Measurements from ENCODE around the gene ZNF280D. TPM values are rescaled to one million over a fixed set of nuclear protein-coding genes. Genes with fewer than 3 reads are reported as not detected.

Gene ZNF280D
- total RNA-seq, 3 donors from 2014 or later = 66.1 to 94.8 (median 86.5) TPM

- intact Hi-C loops (cut with DNase I; ENCODE audit: low total_unique reads) = no loop called here
- TF ChIP-seq POLR2A (IDR thresholded peaks at IDR 0.05) = no peak
- no peak for TF ChIP-seq CTCF (IDR thresholded peaks at IDR 0.05)
- no peak for TF ChIP-seq POLR2AphosphoS5 (IDR thresholded peaks at IDR 0.05)
- peaks cover 0 to 8% of the 10 kb centered on the region in 2 donors for H3K4me1 ChIP-seq
- H3K27me3 ChIP-seq = no peaks in the 10 kb centered on the region
- peak overlapping the region in 1 of 2 donors; percentile 44 for H3K27ac ChIP-seq
- H3K9me3 ChIP-seq = no peaks in the 10 kb centered on the region
- DNase-seq (ENCODE audit: low spot score in 2 of 2) = peak in 1 of 2 donors; percentile 44
- H3K4me3 ChIP-seq = no peak overlapping the region
- no peaks in the 10 kb centered on the region for H3K36me3 ChIP-seq
Measured at GRCh38 chr15:56759450-56759845, 26.1 kb upstream of the ZNF280D start.

GRCh38 chr15:56758770-56759449, 25.6 kb upstream of the ZNF280D start:
- no peak for TF ChIP-seq CTCF (IDR thresholded peaks at IDR 0.05)
- no peak for TF ChIP-seq POLR2A (IDR thresholded peaks at IDR 0.05)
- TF ChIP-seq POLR2AphosphoS5 (IDR thresholded peaks at IDR 0.05) = no peak
- H3K9me3 ChIP-seq = no peaks in the 10 kb centered on the region
- intact Hi-C loops (cut with DNase I; ENCODE audit: low total_unique reads) = no loop called here
- no peaks in the 10 kb centered on the region for H3K36me3 ChIP-seq
- H3K4me1 ChIP-seq = peaks cover 0 to 8% of the 10 kb centered on the region in 2 donors
- no peaks in the 10 kb centered on the region for H3K27me3 ChIP-seq
- DNase-seq (ENCODE audit: low spot score in 2 of 2) = no peak
- no peak overlapping the region for H3K4me3 ChIP-seq
- peak overlapping the region in 1 of 2 donors; percentile 23 for H3K27ac ChIP-seq

DNA sequence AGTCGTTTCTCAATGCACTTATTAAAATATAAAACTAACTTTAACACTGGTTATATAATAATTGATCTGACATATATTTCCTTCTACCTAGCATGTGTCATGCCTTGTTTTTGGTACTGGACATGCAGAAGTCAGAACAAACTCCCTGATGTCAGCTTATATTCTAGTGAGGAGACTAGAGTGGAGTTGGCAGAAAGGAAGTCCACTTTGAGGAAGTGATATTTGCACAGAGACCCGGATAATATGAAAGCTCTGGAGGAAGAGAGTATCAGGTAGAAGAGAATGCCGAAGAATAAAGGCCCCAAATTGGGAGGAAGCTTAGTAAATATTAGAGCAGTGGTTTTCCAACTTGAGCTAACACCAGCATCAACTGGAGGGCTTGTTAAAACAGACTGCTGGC, 24.6 kb upstream of the ZNF280D start:
- no peak overlapping the region for H3K4me3 ChIP-seq
- no peaks in the 10 kb centered on the region for H3K36me3 ChIP-seq
- peaks cover 0 to 8% of the 10 kb centered on the region in 2 donors for H3K4me1 ChIP-seq
- no peaks in the 10 kb centered on the region for H3K27me3 ChIP-seq
- intact Hi-C loops (cut with DNase I; ENCODE audit: low total_unique reads) = no loop called here
- no peak for TF ChIP-seq POLR2AphosphoS5 (IDR thresholded peaks at IDR 0.05)
- no peak for TF ChIP-seq CTCF (IDR thresholded peaks at IDR 0.05)
- TF ChIP-seq POLR2A (IDR thresholded peaks at IDR 0.05) = no peak
- no peaks in the 10 kb centered on the region for H3K9me3 ChIP-seq
- no peak overlapping the region for H3K27ac ChIP-seq
- DNase-seq (ENCODE audit: low spot score in 2 of 2) = no peak

DNA sequence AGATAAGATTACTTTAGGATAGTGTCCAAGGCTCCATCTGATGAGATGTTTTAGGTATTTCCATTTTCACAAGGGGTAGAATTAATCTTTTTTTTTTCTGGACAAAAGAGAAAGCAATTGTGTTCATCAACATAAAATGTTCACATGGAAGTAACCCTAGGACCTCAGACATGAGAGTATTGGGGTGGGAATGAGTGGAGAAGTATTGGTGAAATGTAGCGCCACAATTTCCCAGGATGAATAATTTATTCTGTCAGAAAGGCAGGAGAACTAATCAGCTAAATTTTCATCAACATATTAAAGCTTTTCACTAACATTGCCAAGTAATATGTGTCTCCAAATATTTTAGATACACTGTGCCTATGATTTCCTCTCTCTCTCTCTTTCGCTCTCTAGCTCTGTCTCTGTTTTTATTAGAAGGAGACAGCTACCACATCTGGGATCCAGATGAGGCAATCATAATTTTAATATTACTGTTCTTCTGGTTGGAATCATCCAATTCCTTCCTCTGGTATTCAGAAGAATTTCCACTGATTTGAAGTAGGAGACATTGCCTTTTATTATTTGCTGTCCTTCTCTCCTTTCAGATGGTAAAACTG, 21.6 kb upstream of the ZNF280D start:
- H3K9me3 ChIP-seq = no peaks in the 10 kb centered on the region
- H3K27ac ChIP-seq = no peak overlapping the region
- intact Hi-C loops (cut with DNase I; ENCODE audit: low total_unique reads) = no loop called here
- no peaks in the 10 kb centered on the region for H3K36me3 ChIP-seq
- no peak overlapping the region for H3K4me3 ChIP-seq
- TF ChIP-seq CTCF (IDR thresholded peaks at IDR 0.05) = no peak
- TF ChIP-seq POLR2A (IDR thresholded peaks at IDR 0.05) = no peak
- TF ChIP-seq POLR2AphosphoS5 (IDR thresholded peaks at IDR 0.05) = no peak
- peaks cover 0 to under 1% of the 10 kb centered on the region in 2 donors for H3K4me1 ChIP-seq
- no peaks in the 10 kb centered on the region for H3K27me3 ChIP-seq
- no peak for DNase-seq (ENCODE audit: low spot score in 2 of 2)

DNA sequence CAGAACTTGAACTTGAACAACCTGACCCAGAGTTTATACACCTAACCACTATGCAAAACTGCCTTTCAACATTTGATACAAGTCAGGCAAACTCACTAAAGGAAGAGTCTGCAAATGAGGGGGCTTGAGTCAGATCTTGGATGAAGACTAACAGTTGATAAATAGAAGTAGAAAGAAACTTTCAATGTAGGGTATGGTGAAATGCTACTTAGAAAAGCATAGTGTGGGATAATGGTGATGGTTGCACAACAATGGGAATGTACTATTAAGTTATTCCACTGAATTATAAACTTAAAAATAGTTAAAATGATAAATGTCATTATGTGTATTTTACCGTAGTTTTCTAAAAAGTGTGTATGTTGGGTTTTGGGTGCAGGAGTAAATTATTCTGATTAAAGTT, 19.7 kb upstream of the ZNF280D start:
- Histone ChIP-seq H3K4me3 (no peak overlapping the region), H3K27ac (no peak overlapping the region), H3K27me3 (no peaks in the 10 kb centered on the region), H3K9me3 (no peaks in the 10 kb centered on the region), H3K4me1 (no peaks in the 10 kb centered on the region), H3K36me3 (no peaks in the 10 kb centered on the region)
- no peak for TF ChIP-seq POLR2A (IDR thresholded peaks at IDR 0.05)
- no peak for TF ChIP-seq CTCF (IDR thresholded peaks at IDR 0.05)
- no peak for TF ChIP-seq POLR2AphosphoS5 (IDR thresholded peaks at IDR 0.05)
- intact Hi-C loops (cut with DNase I; ENCODE audit: low total_unique reads) = no loop called here
- no peak for DNase-seq (ENCODE audit: low spot score in 2 of 2)
